Mesothelial cell of epicardium (in vitro differentiated cells): ENCODE measurements around the gene AKAP8L. TPM values are rescaled to one million over a fixed set of nuclear protein-coding genes. Genes with fewer than 3 reads are reported as not detected.
"Not testable (repeated sequence)": the region's sequence is repeated elsewhere in the genome, so short reads cannot be mapped to it uniquely, and the experiment has no call there.

ENCODE experiments used
- DNase-seq, 2 experiments: peaks; one replicate each; pipeline ENCODE4 v3.0.0; 2021; ENCODE audit warnings: low spot score in 2 of 2; ENCODE audit not compliant: unreplicated experiment in 2 of 2
- H3K27ac Mint-ChIP-seq: 2 replicates; pipeline ENCODE4 v1.8.0; 2021; ENCODE audit warnings: mixed read lengths
- H3K27me3 Mint-ChIP-seq: 2 replicates; pipeline ENCODE4 v1.8.0; 2021; ENCODE audit warnings: low read depth, mixed read lengths
- H3K36me3 Mint-ChIP-seq: 2 replicates; pipeline ENCODE4 v1.8.0; 2021; ENCODE audit warnings: mixed read lengths
- H3K4me1 Mint-ChIP-seq: 2 replicates; pipeline ENCODE4 v1.8.0; 2021; ENCODE audit warnings: mixed read lengths
- H3K4me3 Mint-ChIP-seq: 2 replicates; pipeline ENCODE4 v1.8.0; 2021; ENCODE audit warnings: mild to moderate bottlenecking, moderate library complexity, mixed read lengths
- H3K9me3 Mint-ChIP-seq: 2 replicates; pipeline ENCODE4 v1.8.0; 2021; ENCODE audit warnings: mixed read lengths
- CTCF ChIP-seq: fragments of 200-600 bp; sonication (generic); IDR thresholded peaks from one replicate; pipeline ENCODE4 v1.5.0; 2021; ENCODE audit warnings: antibody characterized with exemption; ENCODE audit not compliant: unreplicated experiment
- total RNA-seq: library from RNA; stranded (reverse); gene quantifications from 3 replicates; pipeline ENCODE4 v1.2.1, GENCODE V29; 2021

The AKAP8L gene
- total RNA-seq, 1 donor from 2014 or later, result 254 TPM

- peaks cover 28% of the 10 kb centered on the region for H3K36me3 Mint-ChIP-seq
- peak; percentile 37 for TF ChIP-seq CTCF
- peaks cover 24% of the 10 kb centered on the region for H3K4me1 Mint-ChIP-seq
- H3K27me3 Mint-ChIP-seq, result no peaks in the 10 kb centered on the region
- H3K9me3 Mint-ChIP-seq, result no peaks in the 10 kb centered on the region
- DNase-seq, result no peak
- H3K27ac Mint-ChIP-seq, result peak overlapping the region; percentile 64
- H3K4me3 Mint-ChIP-seq, result peak overlapping the region; percentile 99
Measured at GRCh38 chr19:15419413-15420025, 731 bp upstream of the AKAP8L start.

GRCh38 chr19:15418231-15418578, 583 bp downstream of the AKAP8L start:
- TF ChIP-seq CTCF, result no peak
- Mint-ChIP-seq H3K4me1 (peaks cover 27% of the 10 kb centered on the region), H3K27me3 (no peaks in the 10 kb centered on the region), H3K36me3 (peaks cover 20% of the 10 kb centered on the region), H3K9me3 (no peaks in the 10 kb centered on the region), H3K27ac (peak overlapping the region; percentile 99), H3K4me3 (peak overlapping the region; percentile 99)
- DNase-seq, result peak in 1 of 2 experiments; percentile 51

GRCh38 chr19:15417699-15418098, 1.1 kb downstream of the AKAP8L start:
- no peak for TF ChIP-seq CTCF
- peaks cover 15% of the 10 kb centered on the region for H3K36me3 Mint-ChIP-seq
- no peak for DNase-seq

GRCh38 chr19:15412832-15413231, 6.0 kb downstream of the AKAP8L start:
- Mint-ChIP-seq H3K4me1 (peaks cover 27% of the 10 kb centered on the region), H3K27me3 (no peaks in the 10 kb centered on the region), H3K4me3 (no peak overlapping the region), H3K9me3 (no peaks in the 10 kb centered on the region), H3K36me3 (peaks cover 12% of the 10 kb centered on the region), H3K27ac (peak overlapping the region; percentile 68)
- no peak for TF ChIP-seq CTCF
- DNase-seq, result no peak

More at GRCh38 chr19:15417699-15418098, 1.1 kb downstream of the AKAP8L start:
- Mint-ChIP-seq H3K27ac (peak overlapping the region; percentile 99), H3K9me3 (no peaks in the 10 kb centered on the region), H3K4me3 (peak overlapping the region; percentile 99), H3K27me3 (no peaks in the 10 kb centered on the region), H3K4me1 (peaks cover 31% of the 10 kb centered on the region)

- not testable (repeated sequence) for DNase-seq, H3K4me3 Mint-ChIP-seq, H3K27ac Mint-ChIP-seq, H3K27me3 Mint-ChIP-seq, H3K9me3 Mint-ChIP-seq
- Mint-ChIP-seq H3K4me1 (peaks cover 15% of the 10 kb centered on the region), H3K36me3 (peaks cover 13% of the 10 kb centered on the region)
Measured at GRCh38 chr19:15411351-15411750, 7.4 kb downstream of the AKAP8L start.

- H3K9me3 Mint-ChIP-seq, result no peaks in the 10 kb centered on the region
- no peak overlapping the region for H3K4me3 Mint-ChIP-seq
- no peaks in the 10 kb centered on the region for H3K27me3 Mint-ChIP-seq
- H3K36me3 Mint-ChIP-seq, result peaks cover 11% of the 10 kb centered on the region
- no peak for DNase-seq
- no peak for TF ChIP-seq CTCF
- H3K4me1 Mint-ChIP-seq, result peaks cover 2% of the 10 kb centered on the region
- H3K27ac Mint-ChIP-seq, result no peak overlapping the region
Measured at GRCh38 chr19:15404780-15405211, 14.0 kb downstream of the AKAP8L start.
